SH-SY5Y (cell line): ENCODE data around the gene SURF6.

Experiments used
- GATA2 ChIP-seq: IDR thresholded peaks from 2 replicates; pipeline ENCODE4 v1.6.1; 2011; ENCODE audit warnings: mild to moderate bottlenecking, low read depth, low read length
- GATA3 ChIP-seq: IDR thresholded peaks from 2 replicates; pipeline ENCODE4 v1.6.1; 2011; ENCODE audit warnings: low read depth, mild to moderate bottlenecking, low read length, moderate library complexity

SURF6 gene

GRCh38 chr9:133374612-133375115 lies 38.7 kb upstream of the SURF6 start:
- TF ChIP-seq GATA3: no peak
- TF ChIP-seq GATA2: no peak

GRCh38 chr9:133372144-133372543 lies 36.2 kb upstream of the SURF6 start:
- TF ChIP-seq GATA2 (no peak), GATA3 (no peak)

DNA sequence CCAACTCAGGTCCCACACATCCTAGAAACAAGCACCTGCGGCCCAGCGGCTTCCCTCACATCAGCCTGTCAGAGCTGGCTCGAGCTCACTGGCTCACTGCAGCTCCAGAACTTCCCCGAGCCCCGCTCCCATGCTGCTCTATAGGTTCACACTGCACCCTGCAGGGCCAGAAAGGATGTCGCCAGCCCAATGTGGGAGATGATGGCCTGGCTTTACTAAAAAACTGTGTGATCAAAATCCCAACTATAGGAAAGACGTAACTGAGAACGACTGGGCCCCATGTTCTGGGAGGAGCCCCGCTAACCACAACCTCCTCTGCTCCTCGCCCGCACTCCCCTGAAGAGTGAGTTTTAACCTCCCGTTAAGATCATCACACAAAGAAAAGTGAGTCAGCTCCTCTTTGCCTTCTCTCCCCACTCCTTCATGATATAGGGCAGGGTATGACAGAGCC lies 35.3 kb upstream of the SURF6 start:
- TF ChIP-seq GATA2 (no peak), GATA3 (no peak)

DNA sequence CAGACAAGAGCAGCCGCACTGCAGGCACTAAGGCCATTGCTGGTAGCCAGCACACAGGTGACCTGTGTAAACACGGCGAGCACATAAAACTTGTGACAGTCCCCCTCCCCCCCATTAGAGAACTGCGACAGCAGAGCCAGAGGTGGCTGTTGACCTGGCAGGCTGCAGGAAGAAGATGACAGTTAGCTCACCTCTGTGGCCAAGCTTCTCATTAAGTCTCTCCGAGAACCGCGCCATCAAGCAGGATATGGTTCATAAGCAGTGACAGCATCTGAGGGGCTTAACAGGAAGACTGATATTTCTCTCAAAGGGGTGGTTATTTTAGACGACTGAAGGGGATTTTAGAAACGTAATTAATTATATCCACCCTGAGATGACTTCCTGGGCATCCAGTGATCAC lies 34.7 kb upstream of the SURF6 start:
- no peak for TF ChIP-seq GATA2
- TF ChIP-seq GATA3: no peak

DNA sequence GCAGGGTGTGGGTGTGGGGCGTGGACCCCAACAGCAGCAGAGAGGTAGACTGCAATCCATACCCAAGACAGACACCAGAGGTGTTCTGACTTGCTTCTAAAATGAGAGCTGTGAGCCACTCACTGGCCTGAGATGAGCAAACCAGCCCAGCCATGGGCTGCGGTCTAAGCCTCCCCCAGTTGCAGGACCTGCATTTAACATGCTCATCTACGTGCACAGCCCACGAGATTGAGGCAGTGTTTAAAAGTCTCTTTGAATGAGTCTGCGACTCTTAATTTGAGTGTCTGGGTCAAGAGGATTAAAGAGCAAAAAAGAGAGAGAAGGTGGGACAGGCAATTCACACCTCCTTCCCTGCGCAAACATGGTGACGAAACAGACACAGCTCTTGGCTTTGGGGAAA lies 33.9 kb upstream of the SURF6 start:
- no peak for TF ChIP-seq GATA2
- no peak for TF ChIP-seq GATA3

DNA sequence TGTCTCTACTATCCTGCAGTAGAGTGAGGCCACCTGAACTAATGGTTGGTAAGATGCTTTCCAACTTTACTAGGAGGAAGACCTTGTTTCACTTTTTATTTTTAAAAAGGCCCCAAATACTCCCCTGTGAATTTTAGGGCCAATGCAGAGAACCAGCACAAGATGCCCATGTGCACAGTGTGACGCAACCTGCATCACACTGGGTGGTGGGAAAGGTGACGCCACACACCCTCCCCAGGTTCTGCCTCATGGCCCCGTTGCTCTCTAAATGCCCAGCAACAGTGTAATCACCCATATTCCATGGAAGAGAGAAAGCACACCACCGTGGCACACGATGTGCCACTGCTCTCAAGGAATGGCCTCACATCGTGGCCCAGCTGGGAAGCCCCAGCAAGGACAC lies 33.4 kb upstream of the SURF6 start:
- TF ChIP-seq GATA2 (no peak), GATA3 (no peak)

DNA sequence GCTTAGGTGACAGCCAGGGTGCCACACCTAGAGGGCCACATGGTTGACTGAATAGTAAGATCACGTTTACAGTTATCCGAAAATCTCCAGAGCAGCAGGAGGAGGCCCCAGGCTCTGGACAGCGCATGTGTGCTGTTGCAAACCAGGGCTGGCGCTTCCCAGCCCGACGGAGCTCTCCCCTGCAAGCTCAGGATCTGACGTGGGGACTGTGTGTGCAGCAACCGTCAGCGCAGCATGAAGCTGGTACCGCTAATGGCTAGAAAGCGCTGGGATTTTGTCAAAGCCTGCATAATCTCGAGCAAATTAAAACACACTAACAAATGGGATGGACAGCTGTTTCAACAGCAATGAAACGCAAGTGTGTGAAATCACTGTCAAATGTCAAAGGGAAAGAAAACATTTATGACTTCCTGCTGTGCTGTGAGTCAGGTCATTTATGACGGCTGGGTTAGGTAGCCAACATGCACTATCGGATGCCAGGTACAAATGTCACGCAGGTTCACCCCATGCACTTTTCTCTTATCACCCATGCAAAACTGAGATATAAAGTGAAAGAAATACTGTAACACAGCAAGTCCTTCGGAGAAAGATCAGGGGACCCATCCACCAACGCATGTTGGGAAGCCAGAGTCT lies 32.4 kb upstream of the SURF6 start:
- TF ChIP-seq GATA2 (peak; percentile 90), GATA3 (no peak; the same call in 1 of the 2 replicates)

DNA sequence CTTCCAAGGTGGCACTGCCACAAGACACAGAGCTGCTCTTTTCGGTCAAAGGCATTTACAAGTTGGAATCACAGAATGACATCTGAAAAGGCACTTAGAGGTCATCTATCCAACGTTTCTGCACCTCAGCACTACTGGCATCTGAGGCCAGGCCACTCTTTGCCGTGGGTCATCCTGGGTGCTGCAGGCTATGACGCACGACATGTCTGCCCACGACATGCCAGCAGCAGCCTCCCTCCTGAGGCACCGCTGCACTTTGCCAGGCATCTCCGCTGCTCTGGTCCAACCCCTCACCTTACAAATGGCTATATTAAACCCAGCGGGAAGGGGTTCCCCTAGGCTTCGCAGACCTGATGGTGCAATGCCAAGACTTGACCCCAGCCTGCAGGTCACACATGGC lies 31.8 kb upstream of the SURF6 start:
- TF ChIP-seq GATA3 (no peak), GATA2 (no peak)

- TF ChIP-seq GATA2 (no peak), GATA3 (no peak)
Observed at GRCh38 chr9:133367221-133367620, 31.2 kb upstream of the SURF6 start.

DNA sequence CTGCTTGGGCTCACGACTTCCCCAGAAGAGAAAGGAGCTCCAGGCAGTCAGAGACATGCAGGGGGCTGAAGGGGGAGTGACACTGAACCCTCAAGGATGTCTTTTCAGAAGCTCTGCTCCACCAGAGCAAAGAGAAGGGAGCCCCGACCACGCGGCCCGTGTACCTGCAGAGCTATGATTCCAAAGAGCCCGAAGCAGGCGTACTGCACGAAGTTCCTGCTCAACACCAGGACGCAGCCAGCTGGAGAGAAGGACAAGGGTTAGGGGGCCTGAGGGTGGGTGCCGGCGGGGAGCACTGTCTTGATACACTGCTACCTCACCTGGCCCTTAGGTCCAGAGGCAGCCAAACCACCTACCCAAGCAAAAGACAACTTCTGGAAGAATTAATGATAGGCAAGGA lies 30.4 kb upstream of the SURF6 start:
- TF ChIP-seq GATA3 (no peak), GATA2 (no peak)

DNA sequence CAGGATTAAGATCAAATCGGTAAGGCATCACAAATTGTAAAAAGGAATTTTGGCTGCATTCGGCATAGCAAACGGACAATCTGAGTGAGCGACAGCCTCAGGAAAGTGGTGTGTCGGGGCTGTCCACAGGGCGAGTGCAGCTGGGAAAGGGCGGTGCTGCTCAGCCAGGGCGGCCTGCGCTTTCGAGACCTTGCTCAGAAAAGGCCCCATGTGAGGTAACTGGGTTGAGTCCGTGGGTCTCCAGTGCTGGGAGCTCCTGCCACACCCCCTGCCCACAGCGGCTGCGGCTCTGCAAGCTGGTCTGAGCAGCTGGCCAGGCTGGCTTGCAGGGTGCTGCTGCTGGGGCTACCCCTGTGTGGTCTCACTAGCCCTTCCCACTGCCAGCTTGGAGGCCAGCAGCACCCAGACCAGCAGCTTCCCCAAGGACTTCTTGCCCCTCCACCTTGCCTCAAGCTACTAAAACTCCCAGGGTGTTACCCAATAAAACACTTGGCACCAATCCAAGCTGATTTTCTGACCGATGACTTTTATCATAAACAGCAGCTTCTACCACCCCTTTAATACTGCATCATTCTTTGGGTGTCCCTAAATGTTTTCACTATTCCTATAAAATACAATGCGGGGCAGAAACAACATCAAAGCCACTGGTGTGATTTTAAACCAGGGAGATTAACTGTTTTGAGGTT lies 26.5 kb upstream of the SURF6 start:
- TF ChIP-seq GATA3: no peak
- TF ChIP-seq GATA2: no peak

- no peak for TF ChIP-seq GATA2
- no peak for TF ChIP-seq GATA3
Observed at GRCh38 chr9:133361507-133362092, 25.6 kb upstream of the SURF6 start.

GRCh38 chr9:133360400-133361393 lies 24.7 kb upstream of the SURF6 start:
- TF ChIP-seq GATA2 (no peak), GATA3 (no peak)
